ENCODE measurements around the gene INPP5F. TPM values are rescaled to one million over a fixed set of nuclear protein-coding genes. Genes with fewer than 3 reads are reported as not detected.

Gene INPP5F
- total RNA-seq, 5 donors from 2014 or later (not counting 1 experiment from before 2014, with no cell fraction given) = 7.3 to 13.7 (median 9.8) TPM

GRCh38 chr10:119796039-119796438 lies 70.2 kb downstream of the INPP5F start:
- Histone ChIP-seq H3K27me3 (replicated peaks in 1 of 2; ENCODE audit: control insufficient read depth in 2 of 2, extremely low read depth in 1 of 2, insufficient read depth in 2 of 2, low read length in 1 of 2) (no peaks in the 10 kb centered on the region), H3K9me3 (no peaks in the 10 kb centered on the region), H3K27ac (ENCODE audit: low read length) (no peak overlapping the region), H3K4me1 (ENCODE audit: control insufficient read depth in 1 of 2, extremely low read depth in 1 of 2, insufficient read depth in 2 of 2, low read length in 2 of 2) (no peaks in the 10 kb centered on the region), H3K36me3 (ENCODE audit: control insufficient read depth in 2 of 2, extremely low read depth in 1 of 2, insufficient read depth in 1 of 2, low read length in 1 of 2) (peaks cover 0 to 14% of the 10 kb centered on the region in 2 donors), H3K4me3 (ENCODE audit: control insufficient read depth in 1 of 2, extremely low read depth in 1 of 2, low read length in 1 of 2) (no peak overlapping the region)
- ChIA-PET CTCF (no interaction called here), POLR2A (no interaction called here)
- no peak for ATAC-seq (replicated peaks in 1 of 4)
- WGBS (ENCODE audit: insufficient coverage) = 100% methylated on average over 2 of the region's 6 CpGs
- Mint-ChIP-seq H3K36me3 (peaks cover 38% of the 10 kb centered on the region), H3K27me3 (no peaks in the 10 kb centered on the region), H3K4me3 (no peak overlapping the region), H3K27ac (no peak overlapping the region), H3K4me1 (peaks cover 0 to 4% (median 2%) of the 10 kb centered on the region in 3 donors), H3K9me3 (no peaks in the 10 kb centered on the region)
- no peak for DNase-seq

- H3K4me3 Mint-ChIP-seq = no peak overlapping the region
These were observed 75.3 kb downstream of the INPP5F start for GRCh38 chr10:119801176-119801575.

GRCh38 chr10:119801998-119802538 lies 76.2 kb downstream of the INPP5F start:
- Mint-ChIP-seq H3K4me1 (peaks cover 0 to 8% (median 6%) of the 10 kb centered on the region in 3 donors), H3K27me3 (no peaks in the 10 kb centered on the region), H3K4me3 (no peak overlapping the region), H3K27ac (no peak overlapping the region), H3K36me3 (peaks cover 31% of the 10 kb centered on the region), H3K9me3 (no peaks in the 10 kb centered on the region)
- H3K4me3 ChIP-seq (ENCODE audit: control insufficient read depth in 1 of 2, extremely low read depth in 1 of 2, low read length in 1 of 2) = no peak overlapping the region
- peaks cover 10 to 13% of the 10 kb centered on the region in 2 donors for H3K36me3 ChIP-seq (ENCODE audit: control insufficient read depth in 2 of 2, extremely low read depth in 1 of 2, insufficient read depth in 1 of 2, low read length in 1 of 2)
- no peak for ATAC-seq (replicated peaks in 1 of 4)
- no peak overlapping the region for H3K27ac ChIP-seq (ENCODE audit: low read length)
- H3K4me1 ChIP-seq (ENCODE audit: control insufficient read depth in 1 of 2, extremely low read depth in 1 of 2, insufficient read depth in 2 of 2, low read length in 2 of 2) = no peaks in the 10 kb centered on the region
- no peaks in the 10 kb centered on the region for H3K9me3 ChIP-seq
- no peak for DNase-seq
- CTCF ChIA-PET = no interaction called here
- 100% methylated on average over 1 of the region's 6 CpGs for WGBS (ENCODE audit: insufficient coverage)
- POLR2A ChIA-PET = no interaction called here
- no peaks in the 10 kb centered on the region for H3K27me3 ChIP-seq (replicated peaks in 1 of 2; ENCODE audit: control insufficient read depth in 2 of 2, extremely low read depth in 1 of 2, insufficient read depth in 2 of 2, low read length in 1 of 2)

More at GRCh38 chr10:119801176-119801575, 75.3 kb downstream of the INPP5F start:
- ATAC-seq (replicated peaks in 1 of 4) (no peak), DNase-seq (no peak)
- WGBS (ENCODE audit: insufficient coverage) = no CpG with 5 or more reads among the region's 2 CpGs
- no peaks in the 10 kb centered on the region for H3K4me1 ChIP-seq (ENCODE audit: control insufficient read depth in 1 of 2, extremely low read depth in 1 of 2, insufficient read depth in 2 of 2, low read length in 2 of 2)
- H3K27me3 ChIP-seq (replicated peaks in 1 of 2; ENCODE audit: control insufficient read depth in 2 of 2, extremely low read depth in 1 of 2, insufficient read depth in 2 of 2, low read length in 1 of 2) = no peaks in the 10 kb centered on the region
- no peaks in the 10 kb centered on the region for H3K9me3 Mint-ChIP-seq
- peaks cover 0 to 8% (median 6%) of the 10 kb centered on the region in 3 donors for H3K4me1 Mint-ChIP-seq
- peaks cover 40% of the 10 kb centered on the region for H3K36me3 Mint-ChIP-seq
- H3K36me3 ChIP-seq (ENCODE audit: control insufficient read depth in 2 of 2, extremely low read depth in 1 of 2, insufficient read depth in 1 of 2, low read length in 1 of 2) = peaks cover 7 to 14% of the 10 kb centered on the region in 2 donors
- CTCF ChIA-PET = no interaction called here
- POLR2A ChIA-PET = interaction anchor here in 1 of 2 donors (0.5 kb wide), 1 partner anchor 168 kb away, joined by 10 read pairs; no protein-coding TSS in a partner anchor
- no peak overlapping the region for H3K27ac Mint-ChIP-seq
- no peaks in the 10 kb centered on the region for H3K9me3 ChIP-seq
- no peak overlapping the region for H3K27ac ChIP-seq (ENCODE audit: low read length)
- H3K27me3 Mint-ChIP-seq = no peaks in the 10 kb centered on the region
- no peak overlapping the region for H3K4me3 ChIP-seq (ENCODE audit: control insufficient read depth in 1 of 2, extremely low read depth in 1 of 2, low read length in 1 of 2)

GRCh38 chr10:119803264-119803663 lies 77.4 kb downstream of the INPP5F start:
- POLR2A ChIA-PET = interaction anchor here in 1 of 2 donors (0.6 to 0.7 kb wide), 3 partner anchors 13 to 1460 kb away, joined by 3 to 5 read pairs (median 4); no protein-coding TSS in a partner anchor

GRCh38 chr10:119805702-119806230 lies 79.9 kb downstream of the INPP5F start:
- H3K36me3 Mint-ChIP-seq = peaks cover 24% of the 10 kb centered on the region
- no peaks in the 10 kb centered on the region for H3K27me3 ChIP-seq (replicated peaks in 1 of 2; ENCODE audit: control insufficient read depth in 2 of 2, extremely low read depth in 1 of 2, insufficient read depth in 2 of 2, low read length in 1 of 2)
- H3K27ac Mint-ChIP-seq = no peak overlapping the region
- no peak overlapping the region for H3K27ac ChIP-seq (ENCODE audit: low read length)
- DNase-seq (no peak), ATAC-seq (replicated peaks in 1 of 4) (no peak)
- no peaks in the 10 kb centered on the region for H3K27me3 Mint-ChIP-seq
- peaks cover 11 to 13% of the 10 kb centered on the region in 2 donors for H3K36me3 ChIP-seq (ENCODE audit: control insufficient read depth in 2 of 2, extremely low read depth in 1 of 2, insufficient read depth in 1 of 2, low read length in 1 of 2)
- no peaks in the 10 kb centered on the region for H3K9me3 ChIP-seq
- 84% methylated on average over 3 of the region's 5 CpGs for WGBS (ENCODE audit: insufficient coverage)
- H3K4me3 Mint-ChIP-seq = no peak overlapping the region
- CTCF ChIA-PET = no interaction called here
- POLR2A ChIA-PET = no interaction called here
- H3K9me3 Mint-ChIP-seq = no peaks in the 10 kb centered on the region
- H3K4me1 ChIP-seq (ENCODE audit: control insufficient read depth in 1 of 2, extremely low read depth in 1 of 2, insufficient read depth in 2 of 2, low read length in 2 of 2) = no peaks in the 10 kb centered on the region
- H3K4me1 Mint-ChIP-seq = peaks cover 3 to 14% (median 5%) of the 10 kb centered on the region in 3 donors
- H3K4me3 ChIP-seq (ENCODE audit: control insufficient read depth in 1 of 2, extremely low read depth in 1 of 2, low read length in 1 of 2) = no peak overlapping the region

More at GRCh38 chr10:119803264-119803663, 77.4 kb downstream of the INPP5F start:
- no peaks in the 10 kb centered on the region for H3K9me3 ChIP-seq
- H3K27me3 ChIP-seq (replicated peaks in 1 of 2; ENCODE audit: control insufficient read depth in 2 of 2, extremely low read depth in 1 of 2, insufficient read depth in 2 of 2, low read length in 1 of 2) = no peaks in the 10 kb centered on the region
- H3K27ac Mint-ChIP-seq = no peak overlapping the region
- peaks cover 3 to 13% (median 6%) of the 10 kb centered on the region in 3 donors for H3K4me1 Mint-ChIP-seq
- CTCF ChIA-PET = no interaction called here
- no CpG with 5 or more reads among the region's 1 CpG for WGBS (ENCODE audit: insufficient coverage)
- no peak overlapping the region for H3K27ac ChIP-seq (ENCODE audit: low read length)
- H3K27me3 Mint-ChIP-seq = no peaks in the 10 kb centered on the region
- DNase-seq (no peak), ATAC-seq (replicated peaks in 1 of 4) (no peak)
- H3K9me3 Mint-ChIP-seq = no peaks in the 10 kb centered on the region
- H3K4me3 ChIP-seq (ENCODE audit: control insufficient read depth in 1 of 2, extremely low read depth in 1 of 2, low read length in 1 of 2) = no peak overlapping the region
- no peak overlapping the region for H3K4me3 Mint-ChIP-seq
- H3K36me3 Mint-ChIP-seq = peaks cover 27% of the 10 kb centered on the region
- H3K36me3 ChIP-seq (ENCODE audit: control insufficient read depth in 2 of 2, extremely low read depth in 1 of 2, insufficient read depth in 1 of 2, low read length in 1 of 2) = peaks cover 11 to 13% of the 10 kb centered on the region in 2 donors
- no peaks in the 10 kb centered on the region for H3K4me1 ChIP-seq (ENCODE audit: control insufficient read depth in 1 of 2, extremely low read depth in 1 of 2, insufficient read depth in 2 of 2, low read length in 2 of 2)

GRCh38 chr10:119806334-119807130 lies 80.7 kb downstream of the INPP5F start:
- H3K36me3 ChIP-seq (ENCODE audit: control insufficient read depth in 2 of 2, extremely low read depth in 1 of 2, insufficient read depth in 1 of 2, low read length in 1 of 2) = peaks cover 11 to 13% of the 10 kb centered on the region in 2 donors
- ATAC-seq (replicated peaks in 1 of 4) = no peak
- no peaks in the 10 kb centered on the region for H3K27me3 Mint-ChIP-seq
- DNase-seq = no peak
- H3K9me3 ChIP-seq = no peaks in the 10 kb centered on the region
- no peak overlapping the region for H3K27ac Mint-ChIP-seq
- H3K4me3 ChIP-seq (ENCODE audit: control insufficient read depth in 1 of 2, extremely low read depth in 1 of 2, low read length in 1 of 2) = no peak overlapping the region
- no peak overlapping the region for H3K4me3 Mint-ChIP-seq
- H3K27me3 ChIP-seq (replicated peaks in 1 of 2; ENCODE audit: control insufficient read depth in 2 of 2, extremely low read depth in 1 of 2, insufficient read depth in 2 of 2, low read length in 1 of 2) = no peaks in the 10 kb centered on the region
- no peaks in the 10 kb centered on the region for H3K9me3 Mint-ChIP-seq
- no peak overlapping the region for H3K27ac ChIP-seq (ENCODE audit: low read length)
- POLR2A ChIA-PET = interaction anchor here in 1 of 2 donors (0.6 kb wide), 1 partner anchor 18 kb away, joined by 5 read pairs; no protein-coding TSS in a partner anchor
- no peaks in the 10 kb centered on the region for H3K4me1 ChIP-seq (ENCODE audit: control insufficient read depth in 1 of 2, extremely low read depth in 1 of 2, insufficient read depth in 2 of 2, low read length in 2 of 2)
- peaks cover 0 to 10% (median 3%) of the 10 kb centered on the region in 3 donors for H3K4me1 Mint-ChIP-seq
- 95% methylated on average over 5 of the region's 11 CpGs for WGBS (ENCODE audit: insufficient coverage)
- CTCF ChIA-PET = interaction anchor here in 1 of 2 donors (0.6 kb wide), 1 partner anchor 910 kb away, joined by 3 read pairs; no protein-coding TSS in a partner anchor
- H3K36me3 Mint-ChIP-seq = peaks cover 19% of the 10 kb centered on the region

Measured in T-cell (primary cell).